ENCODE results near the gene BORCS6. TPM values are rescaled to one million over a fixed set of nuclear protein-coding genes. Genes with fewer than 3 reads are reported as not detected.

The BORCS6 gene
- total and polyA plus RNA-seq, 2 of the 13 experiments (the other 11 are each of a cell fraction or from before 2014, with no cell fraction given), result 2.0 to 5.1 TPM

DNA sequence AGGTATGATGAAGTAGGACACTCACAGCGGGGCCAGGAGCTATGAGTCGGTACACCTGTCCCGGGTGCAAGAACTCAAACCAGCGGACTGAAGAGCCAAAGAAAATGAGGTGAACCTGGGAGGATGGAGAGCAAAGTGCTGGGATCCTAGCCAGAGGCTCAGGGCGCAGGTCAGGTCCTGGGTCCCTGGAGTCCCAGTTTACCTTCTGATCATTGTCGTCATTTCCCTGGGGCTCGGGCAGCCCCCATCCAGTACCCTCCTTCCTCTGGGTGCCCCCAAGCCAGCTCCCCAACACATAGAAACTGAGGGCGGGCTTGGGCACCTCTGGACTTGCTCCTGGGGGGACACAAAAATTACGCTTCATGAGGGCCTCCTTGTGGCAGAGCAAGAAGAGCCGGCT, 41.7 kb upstream of the BORCS6 start:
- Histone ChIP-seq H2AFZ (ENCODE audit: low read length) (no peak overlapping the region), H3K9me3 (ENCODE audit: low read length) (no peaks in the 10 kb centered on the region), H3K27ac (ENCODE audit: extremely low read length, insufficient read depth, low read length) (no peak overlapping the region), H3K36me3 (replicated peaks in 1 of 2; ENCODE audit: control insufficient read depth in 1 of 2, insufficient read depth in 2 of 2, low read length in 2 of 2) (peaks cover 47 to 95% of the 10 kb centered on the region in 2 experiments), H4K20me1 (ENCODE audit: insufficient read depth, low read length) (no peaks in the 10 kb centered on the region), H3K4me1 (ENCODE audit: insufficient read depth, low read length) (no peaks in the 10 kb centered on the region), H3K4me2 (ENCODE audit: low read depth, low read length) (no peak overlapping the region), H3K79me2 (ENCODE audit: insufficient read depth, low read length) (no peaks in the 10 kb centered on the region), H3K4me3 (replicated peaks in 1 of 3; ENCODE audit: insufficient read depth in 1 of 3, low read depth in 2 of 3, low read length in 3 of 3) (no peak overlapping the region), H3K9ac (ENCODE audit: insufficient read depth, low read depth, low read length) (no peak overlapping the region), H3K27me3 (ENCODE audit: control insufficient read depth in 1 of 2, insufficient read depth in 2 of 2, low read length in 2 of 2) (no peaks in the 10 kb centered on the region)
- POLR2A ChIA-PET, result no interaction called here
- intact Hi-C loops (cut with micrococcal nuclease; ENCODE audit: unreplicated experiment) (no loop called here), in situ Hi-C loops (cut with HindIII; ENCODE audit: extremely low pct_ligation_motif_present, low pct_unique_long_range_greater_than_20kb) (no loop called here)
- FAIRE-seq (no peak), DNase-seq (ENCODE audit: low spot score) (no peak), ATAC-seq (no peak)
- no TSS peak for BruUV-seq (replicated peaks)
- no peak for TF ChIP-seq IRF2 (CRISPR knock-in tag; IDR thresholded peaks at IDR 0.05)
- TF ChIP-seq, protein P1, sequence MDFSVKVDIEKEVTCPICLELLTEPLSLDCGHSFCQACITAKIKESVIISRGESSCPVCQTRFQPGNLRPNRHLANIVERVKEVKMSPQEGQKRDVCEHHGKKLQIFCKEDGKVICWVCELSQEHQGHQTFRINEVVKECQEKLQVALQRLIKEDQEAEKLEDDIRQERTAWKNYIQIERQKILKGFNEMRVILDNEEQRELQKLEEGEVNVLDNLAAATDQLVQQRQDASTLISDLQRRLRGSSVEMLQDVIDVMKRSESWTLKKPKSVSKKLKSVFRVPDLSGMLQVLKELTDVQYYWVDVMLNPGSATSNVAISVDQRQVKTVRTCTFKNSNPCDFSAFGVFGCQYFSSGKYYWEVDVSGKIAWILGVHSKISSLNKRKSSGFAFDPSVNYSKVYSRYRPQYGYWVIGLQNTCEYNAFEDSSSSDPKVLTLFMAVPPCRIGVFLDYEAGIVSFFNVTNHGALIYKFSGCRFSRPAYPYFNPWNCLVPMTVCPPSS (IDR thresholded peaks at IDR 0.05), result no peak
- no peak for TF ChIP-seq ZNF563 (CRISPR knock-in tag; IDR thresholded peaks at IDR 0.05)
- TF ChIP-seq ZNF292 (CRISPR knock-in tag; IDR thresholded peaks at IDR 0.05; ENCODE audit: borderline replicate concordance, low read depth), result no peak
- TF ChIP-seq, protein P2, sequence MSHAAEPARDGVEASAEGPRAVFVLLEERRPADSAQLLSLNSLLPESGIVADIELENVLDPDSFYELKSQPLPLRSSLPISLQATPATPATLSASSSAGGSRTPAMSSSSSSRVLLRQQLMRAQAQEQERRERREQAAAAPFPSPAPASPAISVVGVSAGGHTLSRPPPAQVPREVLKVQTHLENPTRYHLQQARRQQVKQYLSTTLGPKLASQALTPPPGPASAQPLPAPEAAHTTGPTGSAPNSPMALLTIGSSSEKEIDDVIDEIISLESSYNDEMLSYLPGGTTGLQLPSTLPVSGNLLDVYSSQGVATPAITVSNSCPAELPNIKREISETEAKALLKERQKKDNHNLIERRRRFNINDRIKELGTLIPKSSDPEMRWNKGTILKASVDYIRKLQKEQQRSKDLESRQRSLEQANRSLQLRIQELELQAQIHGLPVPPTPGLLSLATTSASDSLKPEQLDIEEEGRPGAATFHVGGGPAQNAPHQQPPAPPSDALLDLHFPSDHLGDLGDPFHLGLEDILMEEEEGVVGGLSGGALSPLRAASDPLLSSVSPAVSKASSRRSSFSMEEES (CRISPR knock-in tag; IDR thresholded peaks at IDR 0.05), result no peak
- TF ChIP-seq, protein P3, sequence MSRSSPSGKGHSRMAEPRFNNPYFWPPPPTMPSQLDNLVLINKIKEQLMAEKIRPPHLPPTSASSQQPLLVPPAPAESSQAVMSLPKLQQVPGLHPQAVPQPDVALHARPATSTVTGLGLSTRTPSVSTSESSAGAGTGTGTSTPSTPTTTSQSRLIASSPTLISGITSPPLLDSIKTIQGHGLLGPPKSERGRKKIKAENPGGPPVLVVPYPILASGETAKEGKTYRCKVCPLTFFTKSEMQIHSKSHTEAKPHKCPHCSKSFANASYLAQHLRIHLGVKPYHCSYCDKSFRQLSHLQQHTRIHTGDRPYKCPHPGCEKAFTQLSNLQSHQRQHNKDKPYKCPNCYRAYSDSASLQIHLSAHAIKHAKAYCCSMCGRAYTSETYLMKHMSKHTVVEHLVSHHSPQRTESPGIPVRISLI (CRISPR knock-in tag; IDR thresholded peaks at IDR 0.05; ENCODE audit: borderline replicate concordance), result no peak
- TF ChIP-seq RXRA (CRISPR knock-in tag; IDR thresholded peaks at IDR 0.05), result no peak
- no peak for TF ChIP-seq ZNF326 (CRISPR knock-in tag; IDR thresholded peaks at IDR 0.05; ENCODE audit: borderline replicate concordance)
- no peak for TF ChIP-seq ARNTL (CRISPR knock-in tag; IDR thresholded peaks at IDR 0.05)
- no peak for TF ChIP-seq SSRP1 (CRISPR knock-in tag; IDR thresholded peaks at IDR 0.05)
- TF ChIP-seq RELA (CRISPR knock-in tag; IDR thresholded peaks at IDR 0.05), result no peak
- TF ChIP-seq WIZ (CRISPR knock-in tag; IDR thresholded peaks at IDR 0.05), result no peak
- no peak for TF ChIP-seq RAD21 (CRISPR knock-in tag; IDR thresholded peaks at IDR 0.05)
- TF ChIP-seq ZNF451 (CRISPR knock-in tag; IDR thresholded peaks at IDR 0.05), result no peak
- no peak for TF ChIP-seq SMC3 (IDR thresholded peaks at IDR 0.05; ENCODE audit: low read length)
- TF ChIP-seq SP140L (CRISPR knock-in tag; IDR thresholded peaks at IDR 0.05; ENCODE audit: borderline replicate concordance), result no peak
- no peak for TF ChIP-seq ZNF644 (CRISPR knock-in tag; IDR thresholded peaks at IDR 0.05; ENCODE audit: low read depth)
- no peak for TF ChIP-seq ZEB1 (IDR thresholded peaks at IDR 0.05; ENCODE audit: insufficient replicate concordance, low read depth)
- TF ChIP-seq, protein P4, sequence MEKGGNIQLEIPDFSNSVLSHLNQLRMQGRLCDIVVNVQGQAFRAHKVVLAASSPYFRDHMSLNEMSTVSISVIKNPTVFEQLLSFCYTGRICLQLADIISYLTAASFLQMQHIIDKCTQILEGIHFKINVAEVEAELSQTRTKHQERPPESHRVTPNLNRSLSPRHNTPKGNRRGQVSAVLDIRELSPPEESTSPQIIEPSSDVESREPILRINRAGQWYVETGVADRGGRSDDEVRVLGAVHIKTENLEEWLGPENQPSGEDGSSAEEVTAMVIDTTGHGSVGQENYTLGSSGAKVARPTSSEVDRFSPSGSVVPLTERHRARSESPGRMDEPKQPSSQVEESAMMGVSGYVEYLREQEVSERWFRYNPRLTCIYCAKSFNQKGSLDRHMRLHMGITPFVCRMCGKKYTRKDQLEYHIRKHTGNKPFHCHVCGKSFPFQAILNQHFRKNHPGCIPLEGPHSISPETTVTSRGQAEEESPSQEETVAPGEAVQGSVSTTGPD (CRISPR knock-in tag; IDR thresholded peaks at IDR 0.05), result no peak
- no peak for TF ChIP-seq HNF4A (CRISPR knock-in tag; IDR thresholded peaks at IDR 0.05)
- CTCF ChIA-PET (ENCODE audit: low intra/inter-chr PET ratio, low total read pairs), result no interaction called here
- WGBS (ENCODE audit: low lambda C conversion rate), result 97% methylated on average over 10 of the region's 10 CpGs

All from HepG2 (cell line).